Kidney epithelial cell (primary cell): Measurements from ENCODE around the gene ARHGEF12. TPM values are rescaled to one million over a fixed set of nuclear protein-coding genes. Genes with fewer than 3 reads are reported as not detected.

ENCODE experiments used
- DNase-seq: peaks from one replicate; pipeline ENCODE4 v3.0.0-alpha.2; 2010; ENCODE audit warnings: low read depth
- H3K27me3 ChIP-seq: 2 replicates; pipeline ENCODE4 v1.6.0; 2011; ENCODE audit warnings: low read length; ENCODE audit not compliant: control insufficient read depth, insufficient read depth
- H3K36me3 ChIP-seq: 2 replicates; pipeline ENCODE4 v1.5.1; 2011; ENCODE audit warnings: low read length; ENCODE audit not compliant: control insufficient read depth, insufficient read depth
- H3K4me3 ChIP-seq: 2 replicates; pipeline ENCODE4 v1.5.1; 2011; ENCODE audit warnings: low read depth, mild to moderate bottlenecking, control low read depth, low read length
- CTCF ChIP-seq: IDR thresholded peaks from 2 replicates; pipeline ENCODE4 v1.5.1; 2011; ENCODE audit warnings: mild to moderate bottlenecking, moderate library complexity, low read length, control low read depth, inconsistent platforms; ENCODE audit not compliant: insufficient read depth, poor library complexity, severe bottlenecking
- total RNA-seq: library from RNA; depleted of rRNA; stranded (reverse); fragments of >200 nt; gene quantifications from 2 replicates; pipeline ENCODE4 v1.2.3, GENCODE V29; 2015

Gene ARHGEF12
- total RNA-seq, 1 donor from 2014 or later = 54.7 TPM

DNA sequence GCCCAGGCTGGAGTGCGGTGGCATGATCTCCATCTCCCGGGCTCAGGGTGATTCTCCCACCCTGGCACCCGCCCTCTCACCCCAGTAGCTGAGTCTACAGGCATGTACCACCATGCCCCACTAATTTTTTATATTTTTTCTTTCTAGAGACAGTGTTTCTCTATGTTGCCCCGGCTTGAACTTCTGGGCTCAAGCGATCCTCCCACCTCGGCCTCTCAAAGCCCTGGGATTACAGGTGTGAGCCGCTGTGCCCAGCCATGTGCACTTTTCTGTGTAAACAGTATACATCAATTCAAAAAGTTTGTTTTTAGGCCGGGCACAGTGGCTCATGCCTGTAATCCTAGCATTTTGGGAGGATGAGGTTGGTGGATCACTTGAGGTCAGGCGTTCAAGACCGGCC lies 190.0 kb downstream of the ARHGEF12 start:
- no peaks in the 10 kb centered on the region for H3K36me3 ChIP-seq
- no peak for DNase-seq
- TF ChIP-seq CTCF = no peak
- H3K27me3 ChIP-seq = peaks cover 26% of the 10 kb centered on the region
- no peak overlapping the region for H3K4me3 ChIP-seq

GRCh38 chr11:120527111-120527761 lies 191.0 kb downstream of the ARHGEF12 start:
- DNase-seq = no peak

GRCh38 chr11:120528749-120529148 lies 192.5 kb downstream of the ARHGEF12 start:
- DNase-seq = no peak
- no peak for TF ChIP-seq CTCF
- H3K36me3 ChIP-seq = no peaks in the 10 kb centered on the region
- H3K27me3 ChIP-seq = peaks cover 16% of the 10 kb centered on the region
- H3K4me3 ChIP-seq = no peak overlapping the region

More at GRCh38 chr11:120527111-120527761, 191.0 kb downstream of the ARHGEF12 start:
- no peaks in the 10 kb centered on the region for H3K36me3 ChIP-seq
- H3K4me3 ChIP-seq = no peak overlapping the region
- no peak for TF ChIP-seq CTCF
- H3K27me3 ChIP-seq = peaks cover 26% of the 10 kb centered on the region

DNA sequence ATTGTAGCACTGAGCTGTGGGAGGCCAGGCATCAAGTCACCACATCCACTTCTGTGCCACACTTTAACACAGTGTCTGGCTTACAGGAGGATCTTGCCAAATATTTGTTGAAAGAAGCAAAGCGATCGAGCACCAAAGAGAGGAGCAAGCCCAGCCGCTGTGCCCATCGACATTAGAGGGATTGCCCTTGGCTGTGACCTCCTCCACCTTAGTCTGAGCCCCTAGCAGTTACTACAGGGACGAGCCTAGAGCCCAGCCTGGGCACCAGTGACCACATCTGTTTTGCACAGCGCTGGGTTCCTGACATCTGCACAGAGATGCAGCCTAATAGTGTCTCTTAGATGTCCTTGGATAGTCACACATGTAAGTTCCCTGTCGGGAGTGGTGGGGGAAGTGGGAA lies 193.0 kb downstream of the ARHGEF12 start:
- TF ChIP-seq CTCF = no peak
- Histone ChIP-seq H3K36me3 (no peaks in the 10 kb centered on the region), H3K4me3 (no peak overlapping the region), H3K27me3 (peaks cover 16% of the 10 kb centered on the region)
- DNase-seq = no peak

DNA sequence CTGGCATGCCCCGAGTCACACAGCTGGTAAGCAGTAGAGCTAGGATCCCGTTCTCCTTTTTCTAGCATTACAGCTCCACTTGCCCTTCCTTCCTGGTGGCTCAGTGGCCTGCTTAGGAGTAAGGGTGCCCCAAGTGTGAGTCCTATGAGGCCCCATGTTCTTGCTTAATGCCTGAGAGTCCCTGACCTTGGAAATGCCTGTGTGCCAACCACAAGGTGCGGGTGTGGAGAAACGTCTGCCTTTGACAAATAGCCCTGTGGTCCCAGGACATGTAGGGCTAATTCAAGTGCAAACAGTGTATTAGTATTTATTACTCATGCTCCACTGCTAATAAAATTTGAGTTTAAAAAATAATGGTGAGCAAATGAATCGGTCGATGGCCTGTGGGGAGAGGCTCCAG lies 193.7 kb downstream of the ARHGEF12 start:
- peaks cover 11% of the 10 kb centered on the region for H3K27me3 ChIP-seq
- no peak for DNase-seq
- H3K36me3 ChIP-seq = no peaks in the 10 kb centered on the region
- no peak overlapping the region for H3K4me3 ChIP-seq
- TF ChIP-seq CTCF = no peak
